Lower leg skin (tissue), 3 donors: ENCODE data around the gene NRXN3.

Experiments used
- CTCF ChIP-seq, 3 donors: fragments of 450-650 bp; IDR thresholded peaks; one replicate each; pipeline ENCODE4 v1.5.1; 2016; ENCODE audit warnings: antibody characterized with exemption in 3 of 3, mild to moderate bottlenecking in 3 of 3, moderate library complexity in 2 of 3
- POLR2A ChIP-seq, 2 donors: fragments of 450-650 bp; IDR thresholded peaks; one replicate each; pipeline ENCODE4 v1.6.1; 2016 to 2017; ENCODE audit warnings: antibody characterized with exemption in 2 of 2, mild to moderate bottlenecking in 1 of 2, moderate library complexity in 1 of 2

DNA sequence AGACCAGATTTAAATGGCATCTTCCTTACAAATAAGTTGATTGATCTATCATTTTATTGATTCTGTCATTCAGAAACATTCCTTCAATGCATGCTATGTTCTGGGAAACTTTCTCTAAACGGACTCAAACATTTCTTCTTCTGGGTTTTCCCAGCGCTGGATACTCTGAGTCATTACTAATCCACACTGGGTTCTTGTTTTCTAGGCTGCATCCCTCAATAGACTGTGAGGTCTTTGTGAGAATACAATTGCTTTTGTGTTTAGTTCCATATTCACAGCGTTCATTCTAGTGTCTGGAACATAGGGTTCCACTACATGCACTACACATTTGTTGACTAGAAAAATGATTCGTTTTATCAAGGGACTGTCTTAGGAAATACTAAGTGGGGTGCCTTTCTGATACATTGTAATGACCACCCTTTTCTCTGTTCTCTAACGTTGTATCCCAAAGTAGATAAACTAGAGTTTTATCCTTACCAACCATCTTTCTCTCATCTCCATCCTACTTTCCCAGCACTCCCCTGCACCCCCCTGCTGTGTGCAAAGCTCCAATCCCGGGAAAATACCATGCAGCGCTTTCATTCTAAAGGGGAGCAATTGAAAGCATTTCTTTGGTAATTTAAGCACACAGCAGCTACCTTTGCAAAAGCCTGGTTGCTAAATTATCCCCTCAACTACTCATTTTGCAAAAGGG, 1162.5 kb downstream of the NRXN3 start:
- TF ChIP-seq CTCF (IDR thresholded peaks at IDR 0.05) = no peak
- TF ChIP-seq POLR2A (IDR thresholded peaks at IDR 0.05) = no peak
